ENCODE measurements around the gene UQCRQ.

- TF ChIP-seq POLR2A (IDR thresholded peaks at IDR 0.05) (no peak), CTCF (IDR thresholded peaks at IDR 0.05) (no peak), POLR2AphosphoS5 (IDR thresholded peaks at IDR 0.05) (no peak)
Observed at GRCh38 chr5:132873930-132874271, 7.5 kb downstream of the UQCRQ start.

Measured in upper lobe of left lung (tissue), 4 donors.